ENCODE results near the gene RASAL3. TPM values are rescaled to one million over a fixed set of nuclear protein-coding genes. Genes with fewer than 3 reads are reported as not detected.

Gene RASAL3
- total and polyA plus RNA-seq, 2 donors (not counting 1 experiment from before 2014, with no cell fraction given), result not detected

DNA sequence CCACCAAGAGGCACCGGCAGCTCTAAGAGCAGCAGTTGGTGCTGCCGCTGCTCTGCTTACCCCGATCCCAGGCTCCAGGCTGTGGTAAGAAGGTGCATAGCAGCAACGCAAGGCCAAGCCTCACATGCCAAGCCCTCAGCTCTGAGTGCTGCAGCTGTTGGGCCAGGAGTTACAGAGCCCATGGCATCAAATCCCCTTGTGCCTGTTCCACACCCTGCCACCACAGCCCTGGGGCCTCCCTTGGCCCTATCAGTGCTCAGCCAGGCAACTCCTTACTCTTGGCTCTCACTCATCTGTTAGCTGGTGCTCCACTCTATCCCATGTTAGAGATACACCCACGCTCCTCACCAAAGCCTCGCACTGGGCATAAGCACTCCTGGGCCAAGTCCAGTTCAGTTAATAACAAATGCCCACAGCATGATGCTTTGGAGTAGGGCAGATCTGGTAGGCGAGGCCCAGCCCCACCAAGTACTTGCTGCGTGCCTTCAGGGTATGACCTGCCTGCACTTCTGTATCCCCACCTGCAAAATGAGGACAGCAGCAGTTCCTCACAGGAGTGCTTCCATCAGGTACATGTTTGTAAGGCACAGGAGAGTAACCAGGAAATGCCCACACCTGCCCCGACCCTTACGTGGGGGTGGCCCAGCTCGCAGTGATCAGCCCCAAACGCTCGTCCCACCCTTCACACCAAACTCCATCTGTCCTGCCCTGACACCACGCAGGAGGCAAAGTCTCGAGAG is 61.8 kb downstream of the RASAL3 start:
- Histone ChIP-seq H3K36me3 (ENCODE audit: control insufficient read depth, insufficient read depth, low read length) (peaks cover 36% of the 10 kb centered on the region), H4K20me1 (ENCODE audit: control insufficient read depth, extremely low read depth, insufficient read depth, low read length) (no peaks in the 10 kb centered on the region), H3K4me1 (ENCODE audit: control insufficient read depth, extremely low read depth, insufficient read depth, low read length) (peaks cover 2% of the 10 kb centered on the region), H3K4me3 (replicated peaks in 1 of 4; ENCODE audit: control extremely low read depth in 1 of 4, insufficient read depth in 1 of 4, low read depth in 3 of 4, low read length in 4 of 4) (no peak overlapping the region), H3K4me2 (ENCODE audit: extremely low read depth, insufficient read depth, low read length) (no peak overlapping the region), H3K79me2 (ENCODE audit: control insufficient read depth, insufficient read depth, low read length) (peaks cover 62% of the 10 kb centered on the region), H2AFZ (ENCODE audit: low read length) (no peak overlapping the region), H3K9ac (ENCODE audit: insufficient read depth, low read length) (no peak overlapping the region), H3K9me3 (ENCODE audit: control insufficient read depth, insufficient read depth, low read depth, low read length) (no peaks in the 10 kb centered on the region), H3K27me3 (ENCODE audit: control insufficient read depth, insufficient read depth, low read length) (no peaks in the 10 kb centered on the region), H3K27ac (ENCODE audit: insufficient read depth, low read length) (no peak overlapping the region)
- TF ChIP-seq, protein P1, sequence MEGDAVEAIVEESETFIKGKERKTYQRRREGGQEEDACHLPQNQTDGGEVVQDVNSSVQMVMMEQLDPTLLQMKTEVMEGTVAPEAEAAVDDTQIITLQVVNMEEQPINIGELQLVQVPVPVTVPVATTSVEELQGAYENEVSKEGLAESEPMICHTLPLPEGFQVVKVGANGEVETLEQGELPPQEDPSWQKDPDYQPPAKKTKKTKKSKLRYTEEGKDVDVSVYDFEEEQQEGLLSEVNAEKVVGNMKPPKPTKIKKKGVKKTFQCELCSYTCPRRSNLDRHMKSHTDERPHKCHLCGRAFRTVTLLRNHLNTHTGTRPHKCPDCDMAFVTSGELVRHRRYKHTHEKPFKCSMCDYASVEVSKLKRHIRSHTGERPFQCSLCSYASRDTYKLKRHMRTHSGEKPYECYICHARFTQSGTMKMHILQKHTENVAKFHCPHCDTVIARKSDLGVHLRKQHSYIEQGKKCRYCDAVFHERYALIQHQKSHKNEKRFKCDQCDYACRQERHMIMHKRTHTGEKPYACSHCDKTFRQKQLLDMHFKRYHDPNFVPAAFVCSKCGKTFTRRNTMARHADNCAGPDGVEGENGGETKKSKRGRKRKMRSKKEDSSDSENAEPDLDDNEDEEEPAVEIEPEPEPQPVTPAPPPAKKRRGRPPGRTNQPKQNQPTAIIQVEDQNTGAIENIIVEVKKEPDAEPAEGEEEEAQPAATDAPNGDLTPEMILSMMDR (conservative IDR thresholded peaks at IDR 0.05 in 1 of 2, IDR thresholded peaks at IDR 0.05 in 1 of 2; ENCODE audit: low read depth in 1 of 2, low read length in 2 of 2), result no peak
- no peak for TF ChIP-seq EZH2 (IDR thresholded peaks at IDR 0.05; ENCODE audit: low read length, missing control alignments)
- no peak for DNase-seq (ENCODE audit: low read depth in 2 of 2)

Other genes starting within 250 kb of the RASAL3 start
- gene EPHX3, start 232.1 kb downstream of the RASAL3 start, total RNA-seq, result under 0.01 TPM in 2 replicates
- gene EPHX3, start 232.1 kb downstream of the RASAL3 start, polyA plus RNA-seq, result 0.05 and 0.07 TPM in 2 replicates
- 9.8 and 20.1 TPM in 2 replicates for gene BRD4, start 132.0 kb downstream of the RASAL3 start, total RNA-seq
- 9.9 and 13.3 TPM in 2 replicates for gene BRD4, start 132.0 kb downstream of the RASAL3 start, polyA plus RNA-seq
- 9.8 and 9.9 TPM in 2 replicates for gene AKAP8, start 84.8 kb downstream of the RASAL3 start, total RNA-seq
- gene AKAP8, start 84.8 kb downstream of the RASAL3 start, polyA plus RNA-seq, result 13.0 and 14.4 TPM in 2 replicates
- gene AKAP8L, start 45.6 kb downstream of the RASAL3 start, total RNA-seq, result 61.1 and 87.0 TPM in 2 replicates
- gene AKAP8L, start 45.6 kb downstream of the RASAL3 start, polyA plus RNA-seq, result 18.0 and 22.9 TPM in 2 replicates
- 5.6 and 9.7 TPM in 2 replicates for gene WIZ, start 14.6 kb downstream of the RASAL3 start, total RNA-seq
- 7.5 and 9.5 TPM in 2 replicates for gene WIZ, start 14.6 kb downstream of the RASAL3 start, polyA plus RNA-seq
- gene PGLYRP2, start 15.0 kb upstream of the RASAL3 start, total RNA-seq, result not detected in 2 replicates
- gene PGLYRP2, start 15.0 kb upstream of the RASAL3 start, polyA plus RNA-seq, result not detected in 2 replicates
- not detected in 2 replicates for gene CYP4F22, start 44.0 kb upstream of the RASAL3 start, total RNA-seq
- gene CYP4F22, start 44.0 kb upstream of the RASAL3 start, polyA plus RNA-seq, result not detected in 2 replicates
- gene CYP4F8, start 150.7 kb upstream of the RASAL3 start, total RNA-seq, result not detected in 2 replicates
- not detected in 2 replicates for gene CYP4F8, start 150.7 kb upstream of the RASAL3 start, polyA plus RNA-seq
- not detected in 2 replicates for gene CYP4F3, start 176.4 kb upstream of the RASAL3 start, total RNA-seq
- not detected in 2 replicates for gene CYP4F3, start 176.4 kb upstream of the RASAL3 start, polyA plus RNA-seq
- not detected in 2 replicates for gene CYP4F12, start 208.5 kb upstream of the RASAL3 start, total RNA-seq
- not detected in 2 replicates for gene CYP4F12, start 208.5 kb upstream of the RASAL3 start, polyA plus RNA-seq

Measured in fibroblast of lung (primary cell).